Activated CD8-positive, alpha-beta T cell treated with anti-CD3 and anti-CD28 coated beads, Interleukin-2, amount 10 ng/mL, durations not matched to agents 7 days and 5 days (primary cell): Measurements from ENCODE around the gene GOLGA6L10. TPM values are rescaled to one million over a fixed set of nuclear protein-coding genes. Genes with fewer than 3 reads are reported as not detected.
"Not testable (repeated sequence)": the region's sequence is repeated elsewhere in the genome, so short reads cannot be mapped to it uniquely, and the experiment has no call there.

Experiments used
- ATAC-seq: fragments of 150-1000 bp; cut with Tn5 transposase; one replicate; pipeline ENCODE4 v1.10.0; 2021; ENCODE audit warnings: moderate library complexity
- CTCF ChIA-PET: fragments of 350-600 bp; sonication (Branson Sonifier 250); formaldehyde crosslinking; loops from one replicate; lab custom pipeline; 2021; ENCODE audit warnings: antibody characterized with exemption; lab: Charles Lee
- POLR2A ChIA-PET: fragments of 350-600 bp; sonication (Branson Sonifier 250); formaldehyde crosslinking; loops from one replicate; lab custom pipeline; 2021; ENCODE audit warnings: antibody characterized with exemption; lab: Charles Lee
- DNase-seq: peaks from one replicate; pipeline ENCODE4 v3.0.0-alpha.2; 2020
- H3K27ac Mint-ChIP-seq: one replicate; pipeline ENCODE4 v1.8.0; 2021; ENCODE audit warnings: mild to moderate bottlenecking, mixed read lengths
- H3K27me3 Mint-ChIP-seq: one replicate; pipeline ENCODE4 v1.8.0; 2021; ENCODE audit warnings: low read depth, mixed read lengths
- H3K36me3 Mint-ChIP-seq: one replicate; pipeline ENCODE4 v1.8.0; 2021; ENCODE audit warnings: low read depth, mixed read lengths
- H3K4me1 Mint-ChIP-seq: one replicate; pipeline ENCODE4 v1.8.0; 2021; ENCODE audit warnings: low read depth, mixed read lengths
- H3K4me3 Mint-ChIP-seq: one replicate; pipeline ENCODE4 v1.8.0; 2021; ENCODE audit warnings: mild to moderate bottlenecking, mixed read lengths
- H3K9me3 Mint-ChIP-seq: one replicate; pipeline ENCODE4 v1.8.0; 2022; ENCODE audit warnings: mixed read lengths; ENCODE audit not compliant: insufficient read depth
- total RNA-seq, 2 experiments: library from RNA; stranded (reverse); gene quantifications; one replicate each; pipeline ENCODE4 v1.2.3, GENCODE V29; 2021

GOLGA6L10 gene
- total RNA-seq, 2 experiments from 2014 or later = 0.83 to 0.84 TPM

GRCh38 chr15:82327372-82327771 lies 21.9 kb downstream of the GOLGA6L10 start:
- CTCF ChIA-PET, DNase-seq, H3K9me3 Mint-ChIP-seq, H3K27ac Mint-ChIP-seq, H3K27me3 Mint-ChIP-seq, H3K36me3 Mint-ChIP-seq, H3K4me1 Mint-ChIP-seq, ATAC-seq, H3K4me3 Mint-ChIP-seq, POLR2A ChIA-PET: not testable (repeated sequence)

GRCh38 chr15:82326896-82327295 lies 22.4 kb downstream of the GOLGA6L10 start:
- POLR2A ChIA-PET, DNase-seq, H3K36me3 Mint-ChIP-seq, CTCF ChIA-PET, H3K9me3 Mint-ChIP-seq, H3K27ac Mint-ChIP-seq, H3K4me1 Mint-ChIP-seq, H3K27me3 Mint-ChIP-seq, H3K4me3 Mint-ChIP-seq, ATAC-seq: not testable (repeated sequence)

DNA sequence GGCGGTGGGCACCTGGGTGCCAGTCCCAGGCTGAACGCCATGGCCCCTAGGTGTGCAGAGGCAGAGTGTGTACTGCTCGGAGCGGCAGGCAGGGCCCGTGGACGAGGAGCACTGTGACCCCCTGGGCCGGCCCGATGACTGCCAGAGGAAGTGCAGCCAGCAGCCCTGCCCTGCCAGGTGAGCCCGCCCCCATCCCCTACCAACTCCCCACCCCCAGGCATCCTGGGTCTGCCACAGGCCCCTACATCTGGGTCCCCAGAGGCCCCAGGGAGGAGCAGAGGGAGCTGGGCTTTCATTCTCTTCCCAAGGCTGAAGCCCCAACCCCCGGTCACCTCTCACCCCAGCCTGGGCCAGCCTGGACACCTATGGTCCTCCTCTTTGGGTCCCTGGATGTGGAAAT lies 23.6 kb downstream of the GOLGA6L10 start:
- H3K9me3 Mint-ChIP-seq, CTCF ChIA-PET, H3K4me3 Mint-ChIP-seq, POLR2A ChIA-PET, H3K4me1 Mint-ChIP-seq, DNase-seq, ATAC-seq, H3K27me3 Mint-ChIP-seq, H3K27ac Mint-ChIP-seq, H3K36me3 Mint-ChIP-seq: not testable (repeated sequence)

DNA sequence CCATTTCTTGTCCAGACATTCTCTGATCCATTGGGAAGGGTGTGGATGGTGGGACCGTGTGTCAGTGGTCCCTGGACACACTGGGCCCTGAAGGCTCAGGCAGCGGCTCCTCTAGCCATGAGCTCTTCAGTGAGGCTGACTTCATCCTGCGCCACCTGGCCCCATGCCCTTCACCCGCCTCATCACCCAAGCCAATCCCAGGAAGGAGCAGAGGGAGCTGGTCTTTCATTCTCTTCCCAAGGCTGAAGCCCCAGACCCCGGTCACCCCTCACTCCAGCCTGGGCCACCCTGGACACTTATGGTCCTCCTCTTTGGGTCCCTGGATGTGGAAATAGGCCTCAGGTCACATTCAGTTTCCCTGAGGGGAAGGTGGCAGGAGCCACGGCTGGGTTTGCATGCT lies 24.4 kb downstream of the GOLGA6L10 start:
- POLR2A ChIA-PET, H3K4me1 Mint-ChIP-seq, ATAC-seq, H3K27me3 Mint-ChIP-seq, H3K27ac Mint-ChIP-seq, H3K9me3 Mint-ChIP-seq, H3K36me3 Mint-ChIP-seq, H3K4me3 Mint-ChIP-seq, CTCF ChIA-PET, DNase-seq: not testable (repeated sequence)

GRCh38 chr15:82322488-82322887 lies 26.8 kb downstream of the GOLGA6L10 start:
- H3K4me1 Mint-ChIP-seq, POLR2A ChIA-PET, H3K27ac Mint-ChIP-seq, CTCF ChIA-PET, H3K9me3 Mint-ChIP-seq, H3K4me3 Mint-ChIP-seq, DNase-seq, H3K36me3 Mint-ChIP-seq, H3K27me3 Mint-ChIP-seq, ATAC-seq: not testable (repeated sequence)

- H3K4me3 Mint-ChIP-seq, H3K36me3 Mint-ChIP-seq, ATAC-seq, DNase-seq, H3K4me1 Mint-ChIP-seq, H3K27me3 Mint-ChIP-seq, CTCF ChIA-PET, H3K9me3 Mint-ChIP-seq, POLR2A ChIA-PET, H3K27ac Mint-ChIP-seq: not testable (repeated sequence)
Observed at GRCh38 chr15:82320861-82321260, 28.4 kb downstream of the GOLGA6L10 start.

DNA sequence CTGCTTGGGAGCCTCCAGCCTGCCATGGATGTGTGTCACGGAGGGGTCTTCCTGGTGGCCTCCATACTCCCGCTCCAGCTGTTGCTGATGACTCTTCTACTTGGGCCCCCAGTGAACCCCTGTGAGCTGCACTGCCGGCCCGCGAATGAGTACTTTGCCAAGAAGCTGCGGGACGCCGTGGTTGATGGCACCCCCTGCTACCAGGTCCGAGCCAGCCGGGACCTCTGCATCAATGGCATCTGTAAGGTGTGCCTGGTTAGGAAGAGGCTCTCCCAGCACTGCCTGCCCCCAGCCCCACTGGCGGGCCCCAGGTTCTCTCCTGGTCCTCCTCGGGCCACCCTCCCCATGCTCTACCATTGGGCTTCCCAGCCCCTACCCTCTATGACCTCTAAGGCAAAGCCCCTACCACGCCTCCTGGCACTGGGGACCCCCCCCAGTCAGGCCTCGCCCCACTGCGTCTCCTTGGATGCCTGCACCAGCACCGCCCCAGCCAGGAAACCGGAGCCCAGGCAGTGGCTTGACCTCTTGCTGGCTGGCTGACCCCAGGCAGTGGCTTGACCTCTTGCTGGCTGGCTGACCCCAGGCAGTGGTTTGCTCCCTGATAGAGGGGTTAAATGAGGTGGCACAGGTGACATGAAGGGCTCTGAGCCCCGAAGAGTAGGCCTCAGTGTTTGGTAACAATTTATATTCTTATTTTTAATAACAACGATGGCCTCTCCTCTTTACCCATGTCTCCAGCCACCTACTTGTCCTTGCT lies 29.6 kb downstream of the GOLGA6L10 start:
- ATAC-seq, POLR2A ChIA-PET, CTCF ChIA-PET, H3K9me3 Mint-ChIP-seq, H3K27me3 Mint-ChIP-seq, H3K4me1 Mint-ChIP-seq, H3K27ac Mint-ChIP-seq, H3K36me3 Mint-ChIP-seq, DNase-seq, H3K4me3 Mint-ChIP-seq: not testable (repeated sequence)

DNA sequence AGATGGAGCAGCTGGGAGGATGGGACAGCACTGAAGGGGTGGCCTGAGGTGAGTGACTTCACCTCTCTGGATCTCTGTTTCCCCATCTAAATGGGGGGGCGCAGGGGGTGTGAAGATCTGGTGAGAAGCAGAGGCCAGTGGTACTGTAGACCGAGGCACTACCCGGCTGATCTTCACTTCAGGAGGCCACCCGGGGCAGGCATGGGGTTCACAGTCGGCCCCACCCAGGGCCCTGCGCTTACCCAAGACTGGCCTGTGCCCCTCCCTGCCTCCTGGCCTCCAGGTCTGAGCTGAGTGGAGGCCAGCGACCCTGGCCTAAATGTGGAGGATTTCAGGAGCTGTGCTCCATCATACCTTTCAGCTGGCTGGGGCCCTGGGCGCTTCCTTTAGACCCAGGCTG lies 31.0 kb downstream of the GOLGA6L10 start:
- H3K36me3 Mint-ChIP-seq = not testable (repeated sequence)

GRCh38 chr15:82317516-82317915 lies 31.8 kb downstream of the GOLGA6L10 start:
- H3K27me3 Mint-ChIP-seq, CTCF ChIA-PET, H3K36me3 Mint-ChIP-seq, POLR2A ChIA-PET, DNase-seq, H3K4me1 Mint-ChIP-seq, H3K4me3 Mint-ChIP-seq, H3K27ac Mint-ChIP-seq, ATAC-seq, H3K9me3 Mint-ChIP-seq: not testable (repeated sequence)

More for the DNA sequence above, 31.0 kb downstream of the GOLGA6L10 start:
- ATAC-seq, H3K27ac Mint-ChIP-seq, H3K4me1 Mint-ChIP-seq, H3K9me3 Mint-ChIP-seq, CTCF ChIA-PET, POLR2A ChIA-PET, DNase-seq, H3K27me3 Mint-ChIP-seq, H3K4me3 Mint-ChIP-seq: not testable (repeated sequence)

- H3K36me3 Mint-ChIP-seq = no peaks in the 10 kb centered on the region
- POLR2A ChIA-PET = no interaction called here
- no peak overlapping the region for H3K27ac Mint-ChIP-seq
- no peaks in the 10 kb centered on the region for H3K9me3 Mint-ChIP-seq
- CTCF ChIA-PET = no interaction called here
- H3K4me1 Mint-ChIP-seq = no peaks in the 10 kb centered on the region
- no peak overlapping the region for H3K4me3 Mint-ChIP-seq
- H3K27me3 Mint-ChIP-seq = no peaks in the 10 kb centered on the region
- DNase-seq (no peak), ATAC-seq (no peak)
Observed at GRCh38 chr15:82317091-82317489, 32.2 kb downstream of the GOLGA6L10 start.

- H3K9me3 Mint-ChIP-seq, H3K27ac Mint-ChIP-seq, H3K4me3 Mint-ChIP-seq, H3K27me3 Mint-ChIP-seq, ATAC-seq, H3K36me3 Mint-ChIP-seq, CTCF ChIA-PET, H3K4me1 Mint-ChIP-seq, POLR2A ChIA-PET, DNase-seq: not testable (repeated sequence)
Observed at GRCh38 chr15:82316247-82317090, 32.8 kb downstream of the GOLGA6L10 start.

DNA sequence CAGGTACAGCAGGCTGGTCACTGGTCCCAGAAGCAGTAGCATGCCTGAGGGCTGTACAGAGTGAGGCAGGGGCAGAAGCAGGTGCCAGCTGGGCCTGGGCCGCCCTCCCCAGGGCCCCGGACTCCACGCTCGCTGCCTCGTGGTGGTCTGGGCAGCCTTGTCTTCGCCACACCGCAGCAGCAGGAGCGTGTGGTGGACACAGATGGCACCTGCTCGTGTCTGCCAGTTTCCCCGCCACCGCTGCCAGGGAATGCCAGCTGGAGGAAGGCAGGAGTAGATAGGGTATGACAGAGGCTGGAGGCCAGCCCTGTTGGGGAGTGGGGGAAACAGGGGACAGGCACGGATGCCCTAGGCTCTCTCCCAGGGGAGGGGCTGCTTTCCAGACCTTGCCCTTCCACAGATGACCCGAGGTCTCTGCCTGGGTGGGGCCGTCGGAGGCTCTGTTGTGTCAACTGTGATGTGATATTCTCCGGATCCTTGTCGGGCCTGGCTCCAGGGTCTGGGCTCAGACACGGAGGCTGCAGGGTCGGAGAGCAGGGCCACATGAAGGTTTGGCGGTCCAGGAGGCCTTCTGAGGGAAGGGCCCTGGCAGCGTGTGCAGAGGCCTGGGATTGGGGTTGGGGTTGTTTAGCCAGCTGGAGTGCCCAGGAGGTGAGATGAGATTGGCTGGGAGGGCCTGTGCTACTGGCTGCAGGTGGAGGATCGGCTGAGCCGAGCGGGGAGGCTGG lies 33.6 kb downstream of the GOLGA6L10 start:
- H3K27me3 Mint-ChIP-seq = peaks cover 4% of the 10 kb centered on the region
- H3K27ac Mint-ChIP-seq = no peak overlapping the region
- CTCF ChIA-PET = no interaction called here
- no peak overlapping the region for H3K4me3 Mint-ChIP-seq
- no peaks in the 10 kb centered on the region for H3K9me3 Mint-ChIP-seq
- no peaks in the 10 kb centered on the region for H3K4me1 Mint-ChIP-seq
- no peaks in the 10 kb centered on the region for H3K36me3 Mint-ChIP-seq
- ATAC-seq (no peak), DNase-seq (no peak)
- POLR2A ChIA-PET = no interaction called here
